Ishikawa (cell line): ENCODE data around the gene DQX1.
A peak's percentile ranks its signal among the peaks of the same experiment; 100 is the strongest.

Experiments used
- CEBPB ChIP-seq: IDR thresholded peaks from 2 replicates; pipeline ENCODE4 v1.6.1; 2012
- CREB1 ChIP-seq: IDR thresholded peaks from 2 replicates; pipeline ENCODE4 v1.6.1; 2012; ENCODE audit warnings: low read depth
- EGR1 ChIP-seq: IDR thresholded peaks from 2 replicates; pipeline ENCODE4 v1.6.1; 2012
- EP300 ChIP-seq: IDR thresholded peaks from 2 replicates; pipeline ENCODE4 v1.6.1; 2012; ENCODE audit warnings: borderline replicate concordance
- FOXM1 ChIP-seq: IDR thresholded peaks from 2 replicates; pipeline ENCODE4 v1.6.1; 2012; ENCODE audit warnings: low read depth, borderline replicate concordance
- NFIC ChIP-seq: IDR thresholded peaks from 2 replicates; pipeline ENCODE4 v1.6.1; 2012
- RAD21 ChIP-seq: IDR thresholded peaks from 2 replicates; pipeline ENCODE4 v1.6.1; 2012; ENCODE audit warnings: low read depth
- REST ChIP-seq: IDR thresholded peaks from 2 replicates; pipeline ENCODE4 v1.6.1; 2012; ENCODE audit warnings: low read depth, mild to moderate bottlenecking
- TAF1 ChIP-seq: IDR thresholded peaks from 2 replicates; pipeline ENCODE4 v1.6.1; 2012; ENCODE audit warnings: low read depth, mild to moderate bottlenecking
- TCF12 ChIP-seq: IDR thresholded peaks from 2 replicates; pipeline ENCODE4 v1.6.1; 2012; ENCODE audit warnings: low read depth
- TEAD4 ChIP-seq: IDR thresholded peaks from 2 replicates; pipeline ENCODE4 v1.6.1; 2012
- USF1 ChIP-seq: IDR thresholded peaks from 2 replicates; pipeline ENCODE4 v1.6.1; 2012
- YY1 ChIP-seq: IDR thresholded peaks from 2 replicates; pipeline ENCODE4 v1.6.1; 2012; ENCODE audit warnings: low read depth
- ZBTB7A ChIP-seq: IDR thresholded peaks from 2 replicates; pipeline ENCODE4 v1.6.1; 2012; ENCODE audit warnings: low read depth
- TF ChIP-seq, protein P1 (sequence below): IDR thresholded peaks from 2 replicates; pipeline ENCODE4 v1.6.1; 2012

DQX1 gene

GRCh38 chr2:74540291-74540690 is 14.3 kb upstream of the DQX1 start:
- TF ChIP-seq YY1 (no peak), TCF12 (no peak), CREB1 (no peak), REST (no peak), CEBPB (no peak), EP300 (no peak), EGR1 (no peak), TAF1 (no peak), USF1 (no peak), TEAD4 (no peak), ZBTB7A (no peak)
- TF ChIP-seq, protein P1, sequence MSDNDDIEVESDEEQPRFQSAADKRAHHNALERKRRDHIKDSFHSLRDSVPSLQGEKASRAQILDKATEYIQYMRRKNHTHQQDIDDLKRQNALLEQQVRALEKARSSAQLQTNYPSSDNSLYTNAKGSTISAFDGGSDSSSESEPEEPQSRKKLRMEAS = no peak

- TF ChIP-seq CEBPB = peak; percentile 56; the same call in 1 of the 2 replicates
- TF ChIP-seq EGR1 = no peak
Observed at GRCh38 chr2:74538881-74539339, 12.9 kb upstream of the DQX1 start.

DNA sequence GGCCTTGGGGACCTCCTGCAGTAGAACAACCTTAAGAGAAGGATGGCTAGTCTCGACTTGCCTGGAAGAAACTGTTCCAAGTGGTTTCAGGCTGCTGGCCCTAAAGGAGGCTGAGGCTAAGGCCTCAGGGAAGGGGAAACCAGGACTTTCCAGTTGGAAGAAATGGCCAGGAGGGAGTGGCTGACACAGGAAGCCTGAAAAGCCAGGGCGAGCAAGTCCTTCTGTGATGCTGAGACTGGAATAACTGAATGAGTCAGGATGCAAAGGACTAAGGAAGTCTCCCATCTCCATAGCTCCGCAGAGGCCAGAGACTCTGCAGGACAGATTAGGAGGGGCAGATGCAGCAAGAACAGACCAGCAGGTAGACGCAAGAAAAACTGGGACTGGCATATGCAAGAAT is 11.1 kb upstream of the DQX1 start:
- TF ChIP-seq NFIC = no peak
- no peak for TF ChIP-seq CREB1
- TF ChIP-seq CEBPB = no peak
- TF ChIP-seq FOXM1 = no peak
- no peak for TF ChIP-seq YY1
- no peak for TF ChIP-seq TEAD4
- no peak for TF ChIP-seq TAF1
- no peak for TF ChIP-seq RAD21
- TF ChIP-seq TCF12 = no peak
- TF ChIP-seq, protein P1 = no peak

DNA sequence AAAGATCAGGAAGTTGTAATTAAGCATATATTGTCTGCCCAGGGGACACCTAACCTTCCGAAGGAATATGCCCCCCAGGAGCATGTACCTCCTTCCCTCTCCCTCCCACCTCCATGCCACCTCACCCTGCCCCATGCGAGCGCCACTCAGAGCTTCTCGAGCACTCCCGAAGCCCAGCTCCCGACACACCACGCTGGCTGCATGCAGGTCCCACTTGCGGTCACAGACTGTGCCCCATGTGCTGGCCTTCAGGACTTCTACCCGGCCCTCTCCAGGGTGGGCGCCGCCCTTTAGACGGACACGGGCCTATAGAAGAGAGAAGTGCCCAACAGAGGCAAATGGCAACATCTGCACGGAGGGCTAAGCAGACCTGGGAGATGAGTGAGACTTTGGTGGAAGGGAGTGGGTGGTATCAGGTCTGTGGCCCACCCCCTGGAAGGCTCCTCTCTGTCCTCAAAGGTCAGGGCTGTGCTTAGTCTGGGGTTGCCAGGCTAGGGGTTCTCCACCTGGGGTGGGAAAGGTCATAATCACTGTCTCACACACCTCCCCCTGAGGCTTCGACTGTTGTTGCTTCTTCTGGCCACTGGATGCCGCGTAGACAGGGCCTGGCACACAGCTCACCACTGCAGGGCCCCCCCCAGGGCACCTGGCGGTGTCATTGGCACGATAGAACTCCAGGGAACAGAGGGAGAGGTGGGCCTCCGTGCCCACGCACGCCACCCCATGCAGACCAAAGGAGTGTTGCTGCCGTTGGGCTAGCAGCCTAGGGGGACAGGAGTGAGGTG is 10.3 kb upstream of the DQX1 start:
- TF ChIP-seq TCF12 = no peak
- TF ChIP-seq FOXM1 = no peak
- no peak for TF ChIP-seq ZBTB7A
- no peak for TF ChIP-seq NFIC
- TF ChIP-seq, protein P1 = no peak
- no peak for TF ChIP-seq TAF1

DNA sequence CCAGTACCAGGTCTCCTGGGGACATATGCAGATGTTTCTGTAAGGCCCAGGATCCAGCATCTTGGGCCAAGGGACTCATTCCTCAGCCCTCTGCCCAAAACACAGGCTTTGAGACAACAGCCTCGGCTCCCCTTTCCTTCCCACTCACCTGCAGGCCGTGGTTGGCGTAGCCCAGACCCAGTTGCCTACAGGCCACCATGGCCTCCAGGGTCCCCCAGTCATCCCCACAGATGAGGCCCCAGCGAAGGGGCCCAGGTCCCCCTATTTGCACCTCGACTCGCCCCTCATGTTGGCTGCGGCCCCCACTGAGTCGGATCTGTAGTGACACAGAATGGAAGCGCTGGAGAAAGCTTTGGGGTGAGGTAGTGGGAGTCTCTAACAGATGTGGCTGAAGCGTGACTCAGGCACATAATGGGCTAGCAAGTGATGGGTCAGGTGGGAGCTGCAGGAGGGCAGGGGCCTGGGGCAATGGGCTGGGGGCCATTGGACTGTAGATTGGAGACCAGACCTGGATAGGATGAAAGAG is 9.5 kb upstream of the DQX1 start:
- TF ChIP-seq EP300 (no peak), ZBTB7A (no peak), YY1 (no peak), USF1 (no peak), RAD21 (no peak), TEAD4 (no peak), CREB1 (no peak), FOXM1 (no peak), REST (no peak), EGR1 (no peak), NFIC (no peak), CEBPB (no peak), TAF1 (no peak)
- TF ChIP-seq, protein P1 = no peak

GRCh38 chr2:74534411-74534810 is 8.4 kb upstream of the DQX1 start:
- no peak for TF ChIP-seq TCF12
- TF ChIP-seq EP300 = no peak
- TF ChIP-seq TEAD4 = no peak
- no peak for TF ChIP-seq REST
- no peak for TF ChIP-seq CREB1
- TF ChIP-seq YY1 = no peak
- no peak for TF ChIP-seq USF1
- TF ChIP-seq, protein P1 = no peak
- no peak for TF ChIP-seq EGR1
- TF ChIP-seq FOXM1 = no peak
- TF ChIP-seq NFIC = no peak
